ENCODE results near the gene CTNND2.
"Not testable (repeated sequence)": the region's sequence is repeated elsewhere in the genome, so short reads cannot be mapped to it uniquely, and the experiment has no call there.

CTNND2 gene

GRCh38 chr5:11449966-11450365 lies 454.3 kb downstream of the CTNND2 start:
- DNase-seq (ENCODE audit: low read depth): no peak

GRCh38 chr5:11449217-11449616 lies 455.0 kb downstream of the CTNND2 start:
- no peak for DNase-seq (ENCODE audit: low read depth)

GRCh38 chr5:11443831-11444230 lies 460.4 kb downstream of the CTNND2 start:
- no peak for DNase-seq (ENCODE audit: low read depth)

- DNase-seq (ENCODE audit: low read depth): no peak
Observed at GRCh38 chr5:11432116-11432515, 472.1 kb downstream of the CTNND2 start.

GRCh38 chr5:11429254-11429653 lies 475.0 kb downstream of the CTNND2 start:
- DNase-seq (ENCODE audit: low read depth): no peak

GRCh38 chr5:11427569-11427968 lies 476.7 kb downstream of the CTNND2 start:
- DNase-seq (ENCODE audit: low read depth): no peak

- no peak for DNase-seq (ENCODE audit: low read depth)
Observed at GRCh38 chr5:11426442-11426841, 477.8 kb downstream of the CTNND2 start.

- DNase-seq (ENCODE audit: low read depth): no peak
Observed at GRCh38 chr5:11422342-11422741, 481.9 kb downstream of the CTNND2 start.

GRCh38 chr5:11420969-11421368 lies 483.3 kb downstream of the CTNND2 start:
- no peak for DNase-seq (ENCODE audit: low read depth)

GRCh38 chr5:11415751-11416150 lies 488.5 kb downstream of the CTNND2 start:
- DNase-seq (ENCODE audit: low read depth): no peak

GRCh38 chr5:11414732-11415131 lies 489.5 kb downstream of the CTNND2 start:
- not testable (repeated sequence) for DNase-seq (ENCODE audit: low read depth)

GRCh38 chr5:11411621-11412020 lies 492.6 kb downstream of the CTNND2 start:
- no peak for DNase-seq (ENCODE audit: low read depth)

GRCh38 chr5:11407556-11408145 lies 496.6 kb downstream of the CTNND2 start:
- no peak for DNase-seq (ENCODE audit: low read depth)

- DNase-seq (ENCODE audit: low read depth): no peak
Observed at GRCh38 chr5:11400316-11400715, 503.9 kb downstream of the CTNND2 start.

- DNase-seq (ENCODE audit: low read depth): no peak
Observed at GRCh38 chr5:11398728-11399127, 505.5 kb downstream of the CTNND2 start.

GRCh38 chr5:11397549-11397948 lies 506.7 kb downstream of the CTNND2 start:
- DNase-seq (ENCODE audit: low read depth): no peak

GRCh38 chr5:11396917-11397316 lies 507.3 kb downstream of the CTNND2 start:
- DNase-seq (ENCODE audit: low read depth): no peak

GRCh38 chr5:11394933-11395332 lies 509.3 kb downstream of the CTNND2 start:
- DNase-seq (ENCODE audit: low read depth): no peak

GRCh38 chr5:11390291-11390767 lies 513.9 kb downstream of the CTNND2 start:
- DNase-seq (ENCODE audit: low read depth): no peak

- no peak for DNase-seq (ENCODE audit: low read depth)
Observed at GRCh38 chr5:11387382-11387781, 516.9 kb downstream of the CTNND2 start.

GRCh38 chr5:11386398-11386797 lies 517.8 kb downstream of the CTNND2 start:
- DNase-seq (ENCODE audit: low read depth): no peak

GRCh38 chr5:11385901-11386293 lies 518.3 kb downstream of the CTNND2 start:
- no peak for DNase-seq (ENCODE audit: low read depth)

GRCh38 chr5:11385251-11385900 lies 518.9 kb downstream of the CTNND2 start:
- DNase-seq (ENCODE audit: low read depth): no peak

All from activated T-cell treated with anti-CD3 and anti-CD28 coated beads for 24 hours (primary cell).